Pulmonary artery endothelial cell (primary cell): ENCODE measurements around the gene CERS6. TPM values are rescaled to one million over a fixed set of nuclear protein-coding genes. Genes with fewer than 3 reads are reported as not detected.
"Not testable (repeated sequence)": the region's sequence is repeated elsewhere in the genome, so short reads cannot be mapped to it uniquely, and the experiment has no call there.

Source experiments
- DNase-seq: peaks from one replicate; pipeline ENCODE4 v3.0.0-alpha.2; 2011; ENCODE audit warnings: low read depth, low spot score
- total RNA-seq: library from RNA; depleted of rRNA; stranded (reverse); fragments of >200 nt; gene quantifications from 2 replicates; pipeline ENCODE4 v1.2.3, GENCODE V29; 2014

The CERS6 gene
- total RNA-seq, 1 donor from 2014 or later = 8.0 TPM

DNA sequence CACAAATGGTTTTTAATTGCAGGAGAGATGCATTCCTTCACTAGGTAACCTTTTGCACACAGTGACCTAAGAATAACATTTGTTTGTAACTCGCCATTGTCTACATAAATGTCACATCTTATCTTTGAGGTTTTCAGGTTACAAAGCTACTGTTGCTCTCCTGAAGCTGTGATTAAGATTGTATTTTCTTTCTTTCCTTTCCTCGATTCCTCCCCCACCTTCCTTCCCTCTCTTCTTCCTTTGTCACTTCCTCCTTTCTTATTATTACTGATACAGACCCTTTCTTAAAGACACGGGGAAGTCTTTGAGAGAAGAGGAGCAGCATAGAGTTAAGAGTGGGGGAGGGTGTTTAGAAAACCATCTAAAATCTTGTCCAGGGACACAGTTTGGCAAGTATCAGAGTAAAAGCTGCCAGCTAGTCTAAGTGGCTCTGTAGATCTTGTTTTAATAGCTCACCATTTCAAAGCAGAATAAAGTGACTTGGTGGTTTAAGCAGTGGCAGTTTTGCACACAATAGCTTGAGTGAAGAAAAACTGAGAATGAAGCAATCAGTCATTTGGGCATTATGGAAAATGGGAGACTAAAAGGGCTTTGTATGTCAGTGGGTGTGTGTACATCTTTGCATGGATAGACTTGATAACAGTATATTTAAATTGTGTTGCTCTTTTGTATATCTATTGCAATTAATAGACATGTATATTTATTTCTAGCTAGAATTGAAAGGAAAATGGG lies 10.9 kb downstream of the CERS6 start:
- DNase-seq = no peak

DNA sequence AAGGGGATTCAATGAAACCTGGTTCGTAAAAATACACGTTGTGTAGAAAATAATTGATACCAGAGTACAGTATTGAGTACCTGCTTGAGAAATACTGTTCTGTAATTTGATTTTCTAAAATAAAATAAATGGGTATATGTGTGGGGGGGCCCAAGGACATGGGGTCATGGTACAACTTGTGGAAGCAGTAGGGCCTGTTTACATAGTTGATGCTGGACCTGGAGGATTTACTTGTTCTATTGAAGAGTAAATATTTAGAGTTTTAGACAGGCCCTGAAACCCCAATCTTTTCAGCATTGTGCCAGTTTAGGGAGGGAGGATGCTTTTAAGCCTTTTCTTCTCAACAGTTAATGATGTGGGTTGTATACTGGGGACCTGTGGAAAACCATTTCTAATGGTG lies 11.7 kb downstream of the CERS6 start:
- no peak for DNase-seq

DNA sequence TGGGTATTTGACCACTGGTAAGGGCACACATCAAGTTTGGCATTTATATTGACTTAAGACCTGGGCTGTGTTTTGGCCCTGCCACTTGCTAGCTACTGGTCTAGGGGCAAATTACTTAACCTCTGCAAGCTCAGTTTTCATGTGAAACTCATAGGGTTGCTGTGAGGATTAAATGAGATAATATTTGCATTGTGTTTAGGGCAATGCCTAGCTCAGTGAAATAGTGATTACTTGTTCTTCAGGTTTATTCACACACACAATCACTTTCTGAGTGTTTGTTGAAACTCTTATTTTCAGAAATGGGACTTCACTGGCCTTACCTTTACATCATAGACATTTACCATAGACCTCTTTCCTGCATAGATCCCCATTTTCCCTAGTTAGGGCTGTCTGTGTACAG lies 12.3 kb downstream of the CERS6 start:
- no peak for DNase-seq

DNA sequence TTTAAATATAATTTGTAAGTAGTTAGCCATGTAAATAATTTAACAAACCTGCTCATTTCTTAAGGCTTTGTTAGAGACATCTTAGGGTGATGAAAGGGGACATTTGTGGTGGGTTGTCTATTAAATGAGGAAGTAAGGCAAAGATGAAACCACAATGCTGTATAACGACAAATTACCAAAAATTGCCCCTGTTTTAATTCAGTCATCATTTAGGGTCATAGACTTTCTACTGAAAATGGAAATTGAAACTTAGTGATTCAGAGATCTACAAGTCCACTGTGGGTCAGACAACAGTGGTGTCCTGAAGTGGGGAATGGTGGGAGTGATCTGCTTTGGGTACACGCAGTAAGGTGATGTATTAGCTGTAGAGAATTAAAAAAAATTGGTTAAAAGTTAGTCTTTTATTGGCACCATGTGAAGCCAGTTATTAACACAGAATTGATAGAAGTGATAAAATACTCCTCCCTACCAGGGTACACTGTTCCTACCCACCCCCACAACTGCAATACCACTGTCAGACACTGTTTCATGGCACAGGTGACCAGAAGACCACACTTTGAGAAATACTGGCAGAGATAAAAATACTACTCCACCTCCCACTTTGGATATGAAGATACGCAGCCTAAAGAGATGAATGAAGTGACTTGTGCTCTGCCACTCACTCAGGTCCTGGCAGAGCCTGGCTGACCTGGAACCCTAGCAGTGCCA lies 13.4 kb downstream of the CERS6 start:
- no peak for DNase-seq

DNA sequence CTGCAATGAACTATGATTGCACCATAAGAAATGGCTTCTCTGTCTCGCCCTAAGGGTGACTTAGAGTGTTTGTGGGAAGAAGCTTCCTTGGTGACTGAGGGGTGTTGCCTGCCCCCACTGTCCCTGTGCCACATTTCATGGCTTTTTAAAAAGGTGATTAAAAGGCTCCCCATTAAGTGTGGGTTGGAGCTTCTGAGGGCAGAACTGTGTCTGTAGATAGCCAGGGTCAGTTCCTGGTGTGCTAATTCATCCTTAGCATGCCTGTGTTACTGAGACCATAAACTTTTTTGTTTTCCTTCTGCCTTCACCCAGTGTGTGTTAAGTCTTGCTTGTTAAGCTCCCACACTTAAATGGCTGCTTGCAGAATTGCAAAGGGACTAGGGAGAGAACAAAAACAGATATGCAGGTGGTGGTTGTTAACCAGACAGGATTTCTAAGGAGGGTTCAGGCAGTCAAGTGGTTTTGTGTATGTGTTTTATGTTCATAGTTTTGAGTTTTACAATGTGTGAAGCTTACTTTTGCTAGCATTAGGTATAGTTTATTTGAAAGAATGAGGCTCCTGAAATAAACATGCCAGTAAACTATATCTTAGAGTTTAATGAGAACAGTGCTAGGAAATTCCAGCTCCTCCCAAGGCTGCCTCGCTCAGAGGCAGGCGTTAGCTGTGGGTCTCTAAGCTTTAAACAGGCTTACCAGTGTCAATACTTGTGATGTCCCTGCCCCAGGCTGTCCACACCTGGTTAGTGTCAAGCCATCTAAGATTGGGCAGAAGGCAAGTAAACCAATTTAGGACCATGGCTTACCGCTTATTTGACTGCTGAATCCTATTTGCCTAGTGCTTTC lies 14.5 kb downstream of the CERS6 start:
- DNase-seq = no peak

DNA sequence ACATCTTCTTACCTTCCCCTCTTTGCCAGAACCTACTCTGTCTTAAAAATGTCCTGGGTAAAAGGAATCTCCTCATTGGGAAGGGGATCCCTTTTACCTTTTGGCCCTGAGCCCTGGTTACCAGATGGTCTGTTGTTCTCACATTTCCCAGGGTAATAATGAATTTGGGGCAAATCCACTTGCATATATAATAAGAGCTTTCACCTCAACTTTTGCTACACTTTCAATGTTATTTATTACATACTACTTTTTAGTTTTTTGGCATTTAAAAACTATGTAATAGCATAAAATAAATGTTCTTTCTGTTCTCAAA lies 15.0 kb downstream of the CERS6 start:
- no peak for DNase-seq

DNA sequence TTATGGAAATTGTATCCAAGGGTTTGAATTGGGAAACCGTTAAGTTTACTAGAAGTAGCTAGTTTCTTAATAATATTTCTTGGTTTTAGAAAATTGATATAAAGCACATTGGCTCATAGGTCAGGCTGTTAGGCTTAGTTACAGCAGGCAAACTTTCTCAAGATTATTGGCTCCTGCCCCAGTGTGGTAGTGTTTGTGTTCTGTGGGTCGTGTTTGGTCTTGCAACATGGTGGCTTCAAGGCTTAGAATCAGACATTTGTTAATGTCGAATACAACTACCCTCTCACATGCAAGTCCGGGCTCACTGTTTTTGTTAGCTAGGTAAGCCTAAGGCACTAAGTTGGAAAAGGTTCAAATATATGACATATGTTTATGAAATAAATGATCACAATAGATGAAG lies 19.6 kb downstream of the CERS6 start:
- no peak for DNase-seq

DNA sequence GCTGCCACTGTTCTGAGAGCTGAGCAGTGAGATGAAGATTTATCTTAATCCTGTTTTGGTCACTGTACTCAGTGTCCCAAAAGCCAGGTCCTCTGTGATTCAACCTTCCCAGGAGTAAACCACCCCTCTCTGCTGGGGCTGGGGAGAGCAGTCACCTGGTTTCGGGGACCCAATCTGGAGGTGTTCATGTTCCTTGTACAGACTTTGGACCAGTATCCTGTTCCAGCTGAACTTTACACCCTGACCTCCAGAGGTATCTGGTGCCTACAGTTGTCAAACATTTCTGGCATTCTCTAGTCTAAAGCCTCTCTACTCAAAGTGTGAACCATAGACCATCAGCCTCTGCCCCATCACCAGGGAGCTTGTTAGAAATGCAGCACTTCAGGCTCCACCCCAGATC lies 22.1 kb downstream of the CERS6 start:
- DNase-seq = no peak

DNA sequence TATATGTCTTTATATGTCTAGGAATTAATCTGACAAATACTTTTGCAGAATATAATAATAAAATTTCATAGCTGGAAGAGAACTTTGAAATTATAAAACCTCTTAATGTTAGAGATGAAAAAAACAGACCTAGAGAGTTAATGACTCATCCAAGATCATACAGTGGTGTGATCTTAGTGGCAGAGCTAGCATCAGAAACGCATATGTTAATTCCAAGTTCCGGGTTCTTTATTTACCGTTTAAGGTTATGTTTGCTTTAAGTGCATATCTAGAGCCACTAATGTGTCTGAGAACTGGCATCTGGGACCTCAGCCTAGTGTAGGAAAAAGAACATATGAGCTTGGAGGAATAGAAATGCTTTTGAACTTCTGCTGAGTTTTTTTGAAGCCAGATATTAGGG lies 24.3 kb downstream of the CERS6 start:
- no peak for DNase-seq

DNA sequence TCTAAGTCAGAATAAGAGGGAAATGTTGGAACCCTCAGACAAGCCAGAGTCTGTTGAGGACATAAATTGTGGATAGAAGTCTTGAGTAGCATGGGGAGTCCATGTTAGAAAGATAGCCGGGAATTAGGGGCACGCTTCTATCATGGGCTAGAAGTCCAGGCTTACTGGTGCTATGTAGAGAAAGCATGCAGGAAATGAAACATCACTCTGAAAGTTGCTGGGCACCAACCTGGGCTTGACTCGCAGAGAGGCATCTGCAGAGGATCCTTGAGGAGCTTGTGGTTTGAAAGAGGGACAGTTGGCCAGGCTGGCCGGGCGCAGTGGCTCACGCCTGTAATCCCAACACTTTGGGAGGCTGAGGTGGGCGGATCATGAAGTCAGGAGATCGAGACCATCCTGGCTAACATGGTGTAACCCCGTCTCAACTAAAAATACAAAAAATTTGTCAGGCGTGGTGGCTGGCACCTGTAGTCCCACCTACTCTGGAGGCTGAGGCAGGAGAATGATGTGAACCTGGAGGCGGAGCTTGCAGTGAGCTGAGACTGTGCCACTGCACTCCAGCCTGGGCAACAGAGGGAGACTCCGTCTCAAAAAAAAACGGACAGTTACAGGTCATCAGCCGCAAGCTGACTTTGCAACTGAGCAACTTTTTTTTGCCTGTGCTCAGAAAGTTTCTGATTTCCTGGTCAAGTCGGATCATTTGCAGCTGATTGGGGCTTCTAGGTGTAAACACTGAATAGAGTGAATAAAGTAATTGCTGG lies 24.9 kb downstream of the CERS6 start:
- DNase-seq = no peak

DNA sequence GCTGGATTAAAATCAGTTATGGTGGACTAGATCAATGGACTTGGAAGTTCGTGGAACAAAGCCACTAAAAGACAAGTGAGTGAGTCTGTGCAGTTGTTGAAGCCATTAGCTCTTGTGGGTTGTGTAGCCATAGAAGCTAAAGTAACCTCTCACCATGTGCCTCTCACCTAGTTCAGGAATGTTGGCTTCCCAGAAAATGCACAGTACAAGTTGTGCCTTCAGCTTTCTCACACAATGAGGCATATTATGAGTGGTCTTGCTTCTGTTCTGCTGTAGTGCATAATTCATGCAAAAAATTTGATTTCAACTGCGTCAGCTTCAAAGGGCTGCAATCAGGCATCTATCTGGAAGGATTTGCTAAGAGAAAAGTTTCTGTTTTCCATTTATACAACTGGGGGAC lies 26.2 kb downstream of the CERS6 start:
- no peak for DNase-seq

DNA sequence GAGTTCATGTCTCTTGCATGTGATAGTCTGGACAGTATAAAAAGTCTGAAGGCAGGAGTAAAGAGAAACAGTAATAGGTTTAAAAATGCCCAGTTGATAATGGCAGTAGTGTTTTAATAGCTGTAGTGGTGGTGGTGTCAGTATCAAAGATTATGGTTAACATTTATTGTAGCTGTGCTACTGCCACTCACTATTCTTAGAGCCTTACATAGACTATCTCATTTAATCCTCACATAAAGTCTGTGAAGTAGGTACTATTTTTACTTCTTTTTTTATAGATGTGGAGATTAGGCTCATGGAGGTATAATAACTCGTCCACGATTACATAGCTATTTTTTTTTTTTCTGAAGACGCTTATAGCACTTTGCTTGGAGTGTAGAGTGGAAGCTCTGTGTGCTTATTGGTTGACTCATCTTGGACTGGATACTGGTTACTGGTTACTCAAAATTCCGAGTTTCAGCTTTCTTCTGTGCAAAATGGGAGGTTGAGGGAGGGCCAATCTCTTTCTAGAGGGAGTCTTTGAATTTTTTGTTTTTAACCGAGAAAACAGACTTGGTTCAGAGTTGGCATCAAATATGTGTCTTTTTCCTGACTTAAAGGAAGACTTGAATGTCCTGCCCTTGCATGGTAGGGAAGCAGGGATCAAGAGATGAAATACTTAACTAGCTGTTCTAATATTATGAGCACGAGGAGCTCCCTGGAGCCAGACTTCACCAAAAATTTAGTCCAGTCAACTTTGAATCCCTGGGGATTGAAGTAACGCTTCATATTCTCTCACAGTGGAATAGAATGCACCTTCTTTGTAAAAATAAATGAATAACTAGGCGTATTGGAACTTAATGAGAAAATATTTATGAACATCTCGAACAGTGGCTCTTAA lies 27.1 kb downstream of the CERS6 start:
- DNase-seq = no peak

DNA sequence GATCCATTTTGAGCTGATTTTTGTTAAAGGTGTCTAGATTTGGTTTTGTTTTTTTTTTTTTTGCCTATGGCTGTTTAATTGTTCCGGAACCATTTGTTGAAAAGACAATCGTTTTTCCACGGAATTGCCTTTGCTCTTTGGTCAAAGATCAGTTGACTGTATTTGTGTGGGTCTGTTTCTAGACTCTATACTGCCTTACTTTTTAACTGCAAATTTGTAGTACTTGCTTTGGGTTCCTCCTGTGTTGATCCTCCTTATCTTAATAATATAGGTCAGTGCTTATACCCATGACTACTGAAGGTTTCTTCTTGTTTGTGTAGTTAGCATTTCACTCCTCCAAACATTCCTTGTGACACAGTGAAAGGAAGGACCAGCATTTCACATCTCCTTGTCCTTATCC lies 30.4 kb downstream of the CERS6 start:
- no peak for DNase-seq

DNA sequence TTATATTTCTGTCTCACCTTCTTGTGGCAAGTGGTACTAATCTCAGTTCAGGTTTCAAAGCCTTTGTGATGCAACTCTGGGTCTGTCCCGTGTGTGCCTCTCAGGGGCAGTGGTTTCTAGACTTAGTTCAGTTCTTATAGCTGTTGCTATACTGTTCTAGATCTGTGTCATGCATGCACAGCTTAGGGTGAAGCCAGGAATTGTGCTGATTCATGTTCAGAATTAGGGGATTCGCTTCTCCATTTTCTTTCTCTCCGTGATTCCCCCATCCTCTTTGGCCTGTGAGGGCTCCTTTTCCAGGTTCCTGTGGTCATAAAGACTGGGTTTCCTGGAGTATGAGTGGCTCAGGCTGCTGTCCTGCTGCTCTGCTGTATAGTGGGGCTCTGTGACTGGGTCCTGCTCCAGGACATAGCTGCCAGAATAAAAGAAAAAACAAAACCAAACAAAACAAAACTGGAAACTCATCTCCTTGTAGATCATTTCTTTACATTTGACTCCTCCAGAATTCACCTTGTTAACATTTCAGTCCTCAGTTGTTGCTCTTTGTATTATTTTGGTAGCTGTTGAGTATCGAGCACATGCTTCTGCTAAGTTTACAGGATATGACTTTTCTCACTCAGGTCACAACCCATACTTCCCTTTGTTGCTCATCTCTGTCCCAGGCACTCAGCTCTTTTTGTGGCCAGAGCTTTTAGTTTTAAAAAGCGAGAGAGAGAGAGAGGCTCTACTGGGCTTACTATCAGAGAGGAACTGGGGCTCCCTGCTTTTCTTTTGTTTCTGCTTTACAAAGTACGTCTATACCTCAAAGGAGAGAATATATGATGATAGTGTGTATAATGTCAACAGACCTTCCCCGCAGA lies 34.2 kb downstream of the CERS6 start:
- no peak for DNase-seq

DNA sequence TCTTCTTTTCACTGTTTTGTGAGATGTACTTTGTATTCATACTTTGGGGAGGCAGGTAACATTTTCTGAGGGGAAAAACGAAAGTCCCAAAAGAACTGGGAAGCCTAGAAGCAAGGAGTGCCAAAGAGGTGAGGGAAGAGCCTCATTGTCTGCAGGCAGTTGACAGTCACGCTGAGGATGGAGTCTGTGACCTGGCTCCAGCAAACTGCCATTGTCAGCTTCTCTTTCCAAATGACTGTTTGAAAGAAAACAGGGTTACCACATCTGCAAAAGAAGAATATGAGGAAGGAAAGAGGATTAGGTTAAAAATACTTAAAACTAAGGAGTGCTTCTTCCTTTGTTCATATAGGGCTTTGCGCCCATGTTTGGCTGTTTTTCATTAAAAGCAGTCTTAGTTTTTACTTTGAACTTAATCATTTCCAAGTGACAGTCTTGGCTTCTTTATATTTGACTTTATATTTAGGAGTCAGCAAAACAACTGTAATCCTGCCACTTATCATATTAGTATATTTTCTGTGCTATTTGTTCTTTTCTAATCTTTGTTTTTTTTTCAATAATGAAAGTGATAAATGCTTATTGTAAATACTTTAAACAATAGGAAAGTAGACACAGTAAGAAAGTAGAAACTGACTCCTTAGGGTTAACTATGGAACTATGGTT lies 35.0 kb downstream of the CERS6 start:
- DNase-seq = no peak

DNA sequence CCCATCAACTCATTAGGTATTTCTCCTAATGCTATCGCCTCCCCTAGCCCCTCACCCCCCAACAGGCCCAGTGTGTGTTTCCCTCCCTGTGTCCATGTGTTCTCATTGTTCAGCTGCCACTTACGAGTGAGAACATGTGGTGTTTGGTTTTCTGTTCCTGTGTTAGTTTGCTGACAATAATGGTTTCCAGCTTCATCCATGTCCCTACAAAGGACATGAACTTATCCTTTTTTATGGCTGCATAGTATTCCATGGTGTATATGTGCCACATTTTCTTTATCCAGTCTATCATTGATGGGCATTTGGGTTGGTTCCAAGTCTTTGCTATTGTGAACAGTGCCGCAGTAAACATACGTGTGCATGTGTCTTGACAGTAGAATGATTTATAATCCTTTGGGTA lies 35.7 kb downstream of the CERS6 start:
- DNase-seq = not testable (repeated sequence)

DNA sequence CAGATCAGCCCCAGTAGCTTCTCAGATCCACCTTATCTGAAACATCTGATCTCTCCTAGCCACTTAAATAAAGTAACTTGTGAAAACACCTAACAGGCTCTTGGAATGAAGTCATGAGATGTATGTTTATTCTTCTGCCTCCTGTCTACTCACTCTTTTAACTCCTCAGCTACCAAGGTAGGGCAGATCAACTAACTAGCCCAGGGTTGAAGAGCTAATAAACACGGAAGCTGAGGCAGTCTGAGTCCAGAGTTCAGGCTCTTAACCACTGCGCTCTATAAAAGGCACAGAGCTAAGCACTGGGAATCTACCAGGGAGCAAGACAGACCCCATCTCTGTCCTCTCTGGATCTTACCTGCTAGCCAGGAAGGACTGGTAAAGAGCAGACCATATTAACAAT lies 37.1 kb downstream of the CERS6 start:
- DNase-seq = not testable (repeated sequence)

DNA sequence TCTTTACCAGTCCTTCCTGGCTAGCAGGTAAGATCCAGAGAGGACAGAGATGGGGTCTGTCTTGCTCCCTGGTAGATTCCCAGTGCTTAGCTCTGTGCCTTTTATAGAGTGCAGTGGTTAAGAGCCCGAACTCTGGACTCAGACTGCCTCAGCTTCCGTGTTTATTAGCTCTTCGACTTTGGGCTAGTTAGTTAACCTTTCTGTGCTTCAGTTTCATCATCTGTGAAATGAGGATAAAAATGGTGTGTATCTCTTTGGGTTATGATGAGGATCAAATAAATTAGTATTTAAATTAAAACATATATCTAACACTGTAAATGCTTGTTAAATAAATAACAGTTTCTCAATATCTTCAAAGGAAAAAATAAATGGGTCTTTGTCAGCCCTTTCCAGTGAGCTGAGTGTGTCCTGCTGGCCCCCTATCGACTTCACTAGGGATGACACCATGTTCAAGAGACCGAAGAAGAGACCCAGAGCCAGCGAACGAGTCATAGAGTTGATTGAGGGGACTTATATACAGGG lies 38.2 kb downstream of the CERS6 start:
- DNase-seq = no peak

DNA sequence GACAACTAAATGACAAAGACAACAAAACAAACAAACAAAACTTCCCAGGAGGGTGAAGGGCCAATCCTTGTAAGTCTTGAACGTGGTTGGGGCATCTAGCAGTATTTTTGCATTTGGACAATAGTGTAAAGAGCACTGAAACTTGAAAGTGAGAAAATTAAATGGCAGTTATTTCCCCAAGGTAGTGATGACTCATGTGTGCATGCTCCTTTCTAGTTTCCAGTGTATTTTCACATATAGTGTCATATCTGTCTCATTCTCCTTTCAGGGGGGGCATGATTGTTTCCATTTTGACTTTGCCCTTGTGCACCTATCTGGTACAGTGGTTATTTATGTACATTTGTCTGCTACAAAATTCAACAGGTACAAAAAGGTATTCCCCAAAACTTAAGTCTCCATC lies 39.5 kb downstream of the CERS6 start:
- DNase-seq = no peak
